Fibroblast of lung (primary cell): ENCODE measurements around the gene OLFM1. TPM values are rescaled to one million over a fixed set of nuclear protein-coding genes. Genes with fewer than 3 reads are reported as not detected.
"Not testable (repeated sequence)": the region's sequence is repeated elsewhere in the genome, so short reads cannot be mapped to it uniquely, and the experiment has no call there.

Experiments used
- DNase-seq, 2 donors: peaks; one replicate each; pipeline versions ENCODE4 v3.0.0 to v3.0.0-alpha.2; 2010; ENCODE audit warnings: low read depth in 2 of 2
- H2AFZ ChIP-seq: 2 replicates; pipeline ENCODE4 v1.5.1; 2012; ENCODE audit warnings: low read length, control low read depth, inconsistent platforms
- H3K27ac ChIP-seq: 2 replicates; pipeline ENCODE4 v1.5.1; 2011; ENCODE audit warnings: low read length, control low read depth; ENCODE audit not compliant: insufficient read depth
- H3K27me3 ChIP-seq: 2 replicates; pipeline ENCODE4 v1.5.1; 2011; ENCODE audit warnings: mild to moderate bottlenecking, low read length; ENCODE audit not compliant: control insufficient read depth, insufficient read depth
- H3K36me3 ChIP-seq: 2 replicates; pipeline ENCODE4 v1.5.1; 2011; ENCODE audit warnings: low read length; ENCODE audit not compliant: control insufficient read depth, insufficient read depth
- H3K4me1 ChIP-seq: 2 replicates; pipeline ENCODE4 v1.5.1; 2011; ENCODE audit warnings: low read length; ENCODE audit not compliant: control insufficient read depth, insufficient read depth; ENCODE audit errors: extremely low read depth
- H3K4me2 ChIP-seq: 2 replicates; pipeline ENCODE4 v1.5.1; 2011; ENCODE audit warnings: low read length, control low read depth; ENCODE audit not compliant: insufficient read depth; ENCODE audit errors: extremely low read depth
- H3K4me3 ChIP-seq, 4 experiments: fragments of 200-600 bp in 1 of 4; sonication (generic) in 1 of 4; replicated peaks in 1 of 4; 2 replicates each; pipeline ENCODE4 v1.5.1; 2011 to 2016; ENCODE audit warnings: low read length in 4 of 4, low read depth in 3 of 4, mild to moderate bottlenecking in 3 of 4, control low read depth in 2 of 4, inconsistent platforms in 1 of 4, mixed read lengths in 1 of 4; ENCODE audit not compliant: insufficient read depth in 1 of 4; ENCODE audit errors: control extremely low read depth in 1 of 4
- H3K79me2 ChIP-seq: 2 replicates; pipeline ENCODE4 v1.5.1; 2012; ENCODE audit warnings: mild to moderate bottlenecking, low read length, inconsistent platforms; ENCODE audit not compliant: control insufficient read depth, insufficient read depth
- H3K9ac ChIP-seq: 2 replicates; pipeline ENCODE4 v1.5.1; 2011; ENCODE audit warnings: mild to moderate bottlenecking, low read length, control low read depth; ENCODE audit not compliant: insufficient read depth
- H3K9me3 ChIP-seq: 2 replicates; pipeline ENCODE4 v1.5.1; 2012; ENCODE audit warnings: low read depth, low read length; ENCODE audit not compliant: control insufficient read depth, insufficient read depth
- H4K20me1 ChIP-seq: 2 replicates; pipeline ENCODE4 v1.5.1; 2011; ENCODE audit warnings: low read length; ENCODE audit not compliant: control insufficient read depth, insufficient read depth; ENCODE audit errors: extremely low read depth
- EZH2 ChIP-seq: IDR thresholded peaks from 2 replicates; pipeline ENCODE4 v1.5.1; 2012; ENCODE audit warnings: low read length, control low read depth, mild to moderate bottlenecking; ENCODE audit errors: missing control alignments
- polyA plus RNA-seq, 2 donors: library from polyadenylated mRNA; depleted of rRNA in 1 of 2; stranded (reverse) in 1 of 2; unstranded in 1 of 2; fragments of >200 nt; gene quantifications; 2 replicates each; pipeline ENCODE4 v1.2.1, GENCODE V29; 2011 to 2012; ENCODE audit warnings: missing spikeins in 1 of 2
- total RNA-seq: library from RNA; depleted of rRNA; stranded (reverse); fragments of >200 nt; gene quantifications from 2 replicates; pipeline ENCODE4 v1.2.1, GENCODE V29; 2014
- TF ChIP-seq, protein P1 (sequence below), 2 donors: IDR thresholded peaks in 1 of 2; conservative IDR thresholded peaks in 1 of 2; 1 replicate in 1 of 2; 2 replicates in 1 of 2; pipeline ENCODE4 v1.5.1; 2011 to 2012; ENCODE audit warnings: low read length in 2 of 2, control low read depth in 1 of 2, inconsistent platforms in 1 of 2, low read depth in 1 of 2, mild to moderate bottlenecking in 1 of 2

Gene OLFM1
- total and polyA plus RNA-seq, 2 donors (not counting 1 experiment from before 2014, with no cell fraction given): 2.0 to 7.6 TPM

DNA sequence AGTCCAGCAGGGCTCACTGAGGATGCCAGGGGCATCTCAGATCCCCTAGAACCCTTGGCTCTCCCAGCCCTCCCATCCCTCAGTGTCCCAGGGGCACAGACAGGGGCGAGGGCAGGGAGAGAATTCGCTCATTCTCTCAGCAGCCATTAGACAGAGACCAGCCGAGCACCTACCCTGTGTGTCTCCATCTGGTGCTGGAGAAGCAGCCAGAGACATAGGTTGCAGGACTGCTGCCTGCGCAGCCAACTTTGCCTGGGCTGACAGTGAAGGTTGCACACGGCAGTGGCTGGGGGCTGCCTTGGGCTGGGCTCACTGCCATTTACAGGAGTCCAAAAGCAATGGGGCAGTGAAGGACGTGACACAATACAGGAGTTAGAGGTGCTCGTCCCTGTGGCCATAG is 60.9 kb downstream of the OLFM1 start:
- H3K9ac ChIP-seq: no peak overlapping the region
- no peak for DNase-seq
- no peaks in the 10 kb centered on the region for H3K27me3 ChIP-seq
- H4K20me1 ChIP-seq: no peaks in the 10 kb centered on the region
- no peak overlapping the region for H3K27ac ChIP-seq
- no peaks in the 10 kb centered on the region for H3K79me2 ChIP-seq
- H2AFZ ChIP-seq: no peak overlapping the region
- no peaks in the 10 kb centered on the region for H3K36me3 ChIP-seq
- no peaks in the 10 kb centered on the region for H3K4me1 ChIP-seq
- TF ChIP-seq, protein P1, sequence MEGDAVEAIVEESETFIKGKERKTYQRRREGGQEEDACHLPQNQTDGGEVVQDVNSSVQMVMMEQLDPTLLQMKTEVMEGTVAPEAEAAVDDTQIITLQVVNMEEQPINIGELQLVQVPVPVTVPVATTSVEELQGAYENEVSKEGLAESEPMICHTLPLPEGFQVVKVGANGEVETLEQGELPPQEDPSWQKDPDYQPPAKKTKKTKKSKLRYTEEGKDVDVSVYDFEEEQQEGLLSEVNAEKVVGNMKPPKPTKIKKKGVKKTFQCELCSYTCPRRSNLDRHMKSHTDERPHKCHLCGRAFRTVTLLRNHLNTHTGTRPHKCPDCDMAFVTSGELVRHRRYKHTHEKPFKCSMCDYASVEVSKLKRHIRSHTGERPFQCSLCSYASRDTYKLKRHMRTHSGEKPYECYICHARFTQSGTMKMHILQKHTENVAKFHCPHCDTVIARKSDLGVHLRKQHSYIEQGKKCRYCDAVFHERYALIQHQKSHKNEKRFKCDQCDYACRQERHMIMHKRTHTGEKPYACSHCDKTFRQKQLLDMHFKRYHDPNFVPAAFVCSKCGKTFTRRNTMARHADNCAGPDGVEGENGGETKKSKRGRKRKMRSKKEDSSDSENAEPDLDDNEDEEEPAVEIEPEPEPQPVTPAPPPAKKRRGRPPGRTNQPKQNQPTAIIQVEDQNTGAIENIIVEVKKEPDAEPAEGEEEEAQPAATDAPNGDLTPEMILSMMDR (conservative IDR thresholded peaks at IDR 0.05 in 1 of 2, IDR thresholded peaks at IDR 0.05 in 1 of 2; ENCODE audit: low read depth in 1 of 2, low read length in 2 of 2): no peak
- TF ChIP-seq EZH2: no peak
- H3K9me3 ChIP-seq: no peaks in the 10 kb centered on the region
- no peak overlapping the region for H3K4me2 ChIP-seq
- no peak overlapping the region for H3K4me3 ChIP-seq

DNA sequence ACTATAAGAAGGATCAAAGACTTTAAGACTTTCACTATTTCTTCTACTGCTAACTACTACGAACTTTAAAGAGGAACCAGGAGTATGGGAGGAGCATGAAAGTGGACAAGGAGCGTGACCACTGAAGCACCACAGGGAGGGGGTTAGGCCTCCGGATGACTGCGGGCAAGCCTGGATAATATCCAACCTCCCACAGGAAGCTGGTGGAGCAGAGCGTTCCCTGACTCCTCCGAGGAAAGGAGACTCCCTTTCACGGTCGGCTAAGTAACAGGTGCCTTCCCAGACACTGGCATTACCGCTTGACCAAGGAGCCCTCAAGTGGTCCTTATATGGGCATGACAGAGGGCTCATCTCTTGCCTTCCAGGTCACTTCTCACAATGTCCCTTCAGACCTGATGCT is 62.4 kb downstream of the OLFM1 start:
- H3K79me2 ChIP-seq, H4K20me1 ChIP-seq, H3K9me3 ChIP-seq, H3K36me3 ChIP-seq, H3K4me3 ChIP-seq, H3K9ac ChIP-seq, DNase-seq, H3K27me3 ChIP-seq, H3K4me1 ChIP-seq, H3K27ac ChIP-seq, H2AFZ ChIP-seq, H3K4me2 ChIP-seq: not testable (repeated sequence)

DNA sequence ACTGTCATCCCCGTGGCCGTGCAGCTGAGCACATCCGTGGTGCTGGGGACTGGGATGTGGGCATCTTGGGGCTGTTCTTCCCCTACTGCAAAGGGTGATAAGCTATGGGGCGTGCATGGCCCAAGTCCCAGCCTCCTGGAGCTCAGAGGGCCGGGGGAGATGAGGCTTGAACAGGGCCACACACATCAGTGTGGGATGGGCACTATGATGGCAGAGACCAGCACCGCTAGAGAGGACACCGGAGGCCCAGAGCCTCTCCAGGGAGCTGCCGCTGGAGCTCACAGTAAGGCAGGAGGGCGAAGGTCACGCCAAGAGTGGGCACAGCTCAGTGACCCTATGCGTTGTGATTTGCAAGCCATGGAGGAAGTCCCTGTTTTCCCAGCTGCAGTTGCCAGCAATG is 63.5 kb downstream of the OLFM1 start:
- Histone ChIP-seq H3K4me3 (no peak overlapping the region), H3K79me2 (no peaks in the 10 kb centered on the region), H2AFZ (no peak overlapping the region), H3K27me3 (no peaks in the 10 kb centered on the region), H3K9ac (no peak overlapping the region), H3K4me2 (no peak overlapping the region), H3K36me3 (no peaks in the 10 kb centered on the region), H3K27ac (no peak overlapping the region), H3K4me1 (no peaks in the 10 kb centered on the region), H4K20me1 (no peaks in the 10 kb centered on the region), H3K9me3 (no peaks in the 10 kb centered on the region)
- TF ChIP-seq, protein P1 (conservative IDR thresholded peaks at IDR 0.05 in 1 of 2, IDR thresholded peaks at IDR 0.05 in 1 of 2; ENCODE audit: low read depth in 1 of 2, low read length in 2 of 2): no peak
- TF ChIP-seq EZH2: no peak
- DNase-seq: no peak
